GM21717 (cell line): ENCODE results near the gene MACROH2A1.

ENCODE experiments used
- ATAC-seq: cut with Tn5 transposase; IDR thresholded peaks from one replicate; pipeline ENCODE4 v1.9.1; 2021; ENCODE audit warnings: mild to moderate bottlenecking, moderate library complexity; ENCODE audit not compliant: unreplicated experiment

MACROH2A1 gene

GRCh38 chr5:135294793-135295192, 104.2 kb downstream of the MACROH2A1 start:
- ATAC-seq = no peak

GRCh38 chr5:135289651-135290050, 109.4 kb downstream of the MACROH2A1 start:
- ATAC-seq = no peak

GRCh38 chr5:135287551-135287950, 111.5 kb downstream of the MACROH2A1 start:
- ATAC-seq = no peak
